Mesenchymal stem cell (in vitro differentiated cells and primary cell): ENCODE measurements around the gene ZNF451.

Experiments used
- DNase-seq: peaks from one replicate; pipeline ENCODE4 v3.0.0-alpha.2; 2013
- H2AFZ ChIP-seq: one replicate; pipeline ENCODE4 v1.6.1; 2013; ENCODE audit warnings: low read depth, mild to moderate bottlenecking, control low read depth, inconsistent platforms, low read length, moderate library complexity
- H2AK5ac ChIP-seq: 2 replicates; pipeline ENCODE4 v1.6.1; 2013; ENCODE audit warnings: low read length, moderate library complexity, mild to moderate bottlenecking, inconsistent platforms; ENCODE audit not compliant: severe bottlenecking
- H2BK120ac ChIP-seq: one replicate; pipeline ENCODE4 v1.6.1; 2013; ENCODE audit warnings: low read depth, mild to moderate bottlenecking, inconsistent platforms, low read length, moderate library complexity
- H2BK12ac ChIP-seq, 2 experiments: one replicate each; pipeline ENCODE4 v1.6.1; 2013; ENCODE audit warnings: inconsistent platforms in 2 of 2, low read length in 2 of 2, mild to moderate bottlenecking in 2 of 2, moderate library complexity in 2 of 2, control low read depth in 1 of 2
- H2BK15ac ChIP-seq: one replicate; pipeline ENCODE4 v1.6.1; 2013; ENCODE audit warnings: mild to moderate bottlenecking, low read depth, inconsistent platforms; ENCODE audit not compliant: poor library complexity, severe bottlenecking
- H2BK5ac ChIP-seq: 2 replicates; pipeline ENCODE4 v1.6.1; 2013; ENCODE audit warnings: low read depth, mild to moderate bottlenecking, low read length, control low read depth, inconsistent platforms; ENCODE audit not compliant: poor library complexity, severe bottlenecking
- H3K14ac ChIP-seq, 2 experiments: one replicate each; pipeline ENCODE4 v1.6.1; 2013; ENCODE audit warnings: inconsistent platforms in 2 of 2, low read length in 2 of 2, control low read depth in 1 of 2, mild to moderate bottlenecking in 1 of 2, moderate library complexity in 1 of 2
- H3K18ac ChIP-seq, 2 experiments: one replicate each; pipeline ENCODE4 v1.6.1; 2013; ENCODE audit warnings: inconsistent platforms in 2 of 2, low read length in 2 of 2, control low read depth in 1 of 2, low read depth in 1 of 2, mild to moderate bottlenecking in 1 of 2
- H3K23ac ChIP-seq, 2 experiments: one replicate each; pipeline ENCODE4 v1.6.1; 2013; ENCODE audit warnings: inconsistent platforms in 2 of 2, low read length in 2 of 2, mild to moderate bottlenecking in 2 of 2, moderate library complexity in 2 of 2, control low read depth in 1 of 2
- H3K27ac ChIP-seq: 2 replicates; pipeline ENCODE4 v1.5.1; 2013; ENCODE audit warnings: mild to moderate bottlenecking, moderate library complexity, low read length, control low read depth, inconsistent platforms; ENCODE audit not compliant: poor library complexity, severe bottlenecking
- H3K27me3 ChIP-seq, 2 experiments: 2 replicates each; pipeline versions ENCODE4 v1.6.1 to v1.7.0; 2013; ENCODE audit warnings: low read length in 2 of 2, mild to moderate bottlenecking in 2 of 2, moderate library complexity in 2 of 2, control low read depth in 1 of 2, inconsistent platforms in 1 of 2; ENCODE audit not compliant: control insufficient read depth in 1 of 2, insufficient read depth in 1 of 2
- H3K36me3 ChIP-seq, 2 experiments: 2 replicates each; pipeline versions ENCODE4 v1.6.1 to v1.7.0; 2013; ENCODE audit warnings: low read length in 2 of 2, control low read depth in 1 of 2, inconsistent platforms in 1 of 2, low read depth in 1 of 2, mild to moderate bottlenecking in 1 of 2; ENCODE audit not compliant: insufficient read depth in 2 of 2, control insufficient read depth in 1 of 2
- H3K4ac ChIP-seq, 2 experiments: one replicate each; pipeline ENCODE4 v1.6.1; 2013; ENCODE audit warnings: inconsistent platforms in 2 of 2, low read length in 2 of 2, mild to moderate bottlenecking in 2 of 2, moderate library complexity in 2 of 2, control low read depth in 1 of 2, low read depth in 1 of 2
- H3K4me1 ChIP-seq: 2 replicates; pipeline ENCODE4 v1.6.1; 2013; ENCODE audit warnings: low read depth, low read length, control low read depth; ENCODE audit not compliant: control insufficient read depth, insufficient read depth
- H3K4me2 ChIP-seq: 2 replicates; pipeline ENCODE4 v1.6.1; 2013; ENCODE audit warnings: low read length, mild to moderate bottlenecking, inconsistent platforms; ENCODE audit not compliant: poor library complexity, severe bottlenecking
- H3K4me3 ChIP-seq, 2 experiments: 2 replicates each; pipeline versions ENCODE4 v1.5.1 to v1.7.0; 2013; ENCODE audit warnings: low read length in 2 of 2, mild to moderate bottlenecking in 2 of 2, control low read depth in 1 of 2, low read depth in 1 of 2; ENCODE audit not compliant: insufficient read depth in 1 of 2
- H3K79me1 ChIP-seq: replicated peaks from 2 replicates; pipeline ENCODE4 v1.6.1; 2013; ENCODE audit warnings: mild to moderate bottlenecking, control low read depth, low read length, inconsistent platforms; ENCODE audit not compliant: poor library complexity, severe bottlenecking
- H3K9ac ChIP-seq: 2 replicates; pipeline ENCODE4 v1.7.0; 2013; ENCODE audit warnings: mild to moderate bottlenecking, low read length, moderate library complexity
- H3K9me3 ChIP-seq: 2 replicates; pipeline ENCODE4 v1.7.0; 2013; ENCODE audit warnings: mild to moderate bottlenecking, low read length; ENCODE audit not compliant: control insufficient read depth
- H4K8ac ChIP-seq: one replicate; pipeline ENCODE4 v1.6.1; 2013; ENCODE audit warnings: inconsistent platforms, mild to moderate bottlenecking, low read length, moderate library complexity
- H4K91ac ChIP-seq: one replicate; pipeline ENCODE4 v1.6.1; 2013; ENCODE audit warnings: mild to moderate bottlenecking, low read length, inconsistent platforms
- WGBS: methylation state at CpG from one replicate; pipeline ENCODE4 v1.1.7; 2013; ENCODE audit warnings: mixed read lengths; 5-methylcytosine and 5-hydroxymethylcytosine counted together

The ZNF451 gene

GRCh38 chr6:57123111-57123510 is 33.1 kb downstream of the ZNF451 start:
- Histone ChIP-seq H2BK120ac (no peak overlapping the region), H3K27me3 (no peaks in the 10 kb centered on the region), H3K23ac (no peak overlapping the region), H3K9ac (no peak overlapping the region), H2AK5ac (no peak overlapping the region), H3K4ac (no peak overlapping the region), H3K36me3 (peaks cover 7 to 24% of the 10 kb centered on the region in 2 experiments), H2BK5ac (no peak overlapping the region), H3K9me3 (peaks cover 3% of the 10 kb centered on the region), H3K14ac (no peak overlapping the region), H3K4me3 (no peak overlapping the region), H4K8ac (no peak overlapping the region), H3K27ac (no peak overlapping the region), H3K18ac (no peak overlapping the region), H3K4me2 (no peak overlapping the region), H2BK12ac (no peak overlapping the region), H2AFZ (no peak overlapping the region), H2BK15ac (no peak overlapping the region), H3K4me1 (no peaks in the 10 kb centered on the region), H3K79me1 (peaks cover 19% of the 10 kb centered on the region), H4K91ac (no peak overlapping the region)
- 100% methylated on average over 1 of the region's 1 CpG for WGBS
- no peak for DNase-seq

- H3K4me1 ChIP-seq: no peaks in the 10 kb centered on the region
These were observed 37.8 kb downstream of the ZNF451 start for GRCh38 chr6:57127763-57128162.

GRCh38 chr6:57130661-57131177 is 40.7 kb downstream of the ZNF451 start:
- H3K23ac ChIP-seq: no peak overlapping the region
- H3K4ac ChIP-seq: no peak overlapping the region
- H3K36me3 ChIP-seq: peaks cover 4 to 57% of the 10 kb centered on the region in 2 experiments
- peaks cover 11% of the 10 kb centered on the region for H3K79me1 ChIP-seq
- H3K18ac ChIP-seq: no peak overlapping the region
- H3K9ac ChIP-seq: no peak overlapping the region
- no peak for DNase-seq
- no peak overlapping the region for H3K4me3 ChIP-seq
- H4K8ac ChIP-seq: no peak overlapping the region
- no peaks in the 10 kb centered on the region for H3K27me3 ChIP-seq
- H2BK120ac ChIP-seq: no peak overlapping the region
- H2AFZ ChIP-seq: no peak overlapping the region
- no peak overlapping the region for H3K4me2 ChIP-seq
- no peak overlapping the region for H4K91ac ChIP-seq
- no peaks in the 10 kb centered on the region for H3K4me1 ChIP-seq
- H2BK15ac ChIP-seq: no peak overlapping the region
- no peak overlapping the region for H2BK5ac ChIP-seq
- H2AK5ac ChIP-seq: no peak overlapping the region
- H3K27ac ChIP-seq: no peak overlapping the region
- H2BK12ac ChIP-seq: no peak overlapping the region
- H3K9me3 ChIP-seq: no peaks in the 10 kb centered on the region
- no peak overlapping the region for H3K14ac ChIP-seq

More at GRCh38 chr6:57127763-57128162, 37.8 kb downstream of the ZNF451 start:
- no peak overlapping the region for H2BK12ac ChIP-seq
- H2BK15ac ChIP-seq: no peak overlapping the region
- H2AFZ ChIP-seq: no peak overlapping the region
- no peak overlapping the region for H3K18ac ChIP-seq
- no peak overlapping the region for H3K27ac ChIP-seq
- H3K4me3 ChIP-seq: no peak overlapping the region
- no peak overlapping the region for H3K4ac ChIP-seq
- no peak overlapping the region for H2AK5ac ChIP-seq
- H3K9me3 ChIP-seq: no peaks in the 10 kb centered on the region
- no peak overlapping the region for H4K91ac ChIP-seq
- H4K8ac ChIP-seq: no peak overlapping the region
- H3K36me3 ChIP-seq: peaks cover 2 to 38% of the 10 kb centered on the region in 2 experiments
- no peak overlapping the region for H3K14ac ChIP-seq
- H3K27me3 ChIP-seq: no peaks in the 10 kb centered on the region
- H3K23ac ChIP-seq: no peak overlapping the region
- no peak overlapping the region for H3K9ac ChIP-seq
- no peak overlapping the region for H3K4me2 ChIP-seq
- peaks cover 13% of the 10 kb centered on the region for H3K79me1 ChIP-seq
- H2BK120ac ChIP-seq: no peak overlapping the region
- DNase-seq: peak; percentile 28
- H2BK5ac ChIP-seq: no peak overlapping the region

GRCh38 chr6:57134954-57135353 is 45.0 kb downstream of the ZNF451 start:
- Histone ChIP-seq H3K4me2 (no peak overlapping the region), H3K79me1 (peaks cover 13% of the 10 kb centered on the region), H2AK5ac (no peak overlapping the region), H2BK12ac (no peak overlapping the region), H3K18ac (no peak overlapping the region), H3K36me3 (peaks cover 4 to 66% of the 10 kb centered on the region in 2 experiments), H2BK15ac (no peak overlapping the region), H3K9ac (no peak overlapping the region), H2BK120ac (no peak overlapping the region), H3K4me1 (no peaks in the 10 kb centered on the region), H3K23ac (no peak overlapping the region), H3K27ac (no peak overlapping the region), H3K9me3 (no peaks in the 10 kb centered on the region), H3K27me3 (no peaks in the 10 kb centered on the region), H4K91ac (no peak overlapping the region), H4K8ac (no peak overlapping the region), H2AFZ (no peak overlapping the region), H3K14ac (no peak overlapping the region), H3K4ac (no peak overlapping the region), H2BK5ac (no peak overlapping the region), H3K4me3 (no peak overlapping the region)
- no peak for DNase-seq
- WGBS: no CpG with 5 or more reads among the region's 1 CpG
